Measurements from ENCODE around the gene ZNF579. TPM values are rescaled to one million over a fixed set of nuclear protein-coding genes. Genes with fewer than 3 reads are reported as not detected.
A peak's percentile ranks its signal among the peaks of the same experiment; 100 is the strongest.

Gene ZNF579
- total and polyA plus RNA-seq, 9 of the 15 experiments (the other 6 are each of a cell fraction or from before 2014, with no cell fraction given): 0.06 to 15.9 (median 1.6) TPM

DNA sequence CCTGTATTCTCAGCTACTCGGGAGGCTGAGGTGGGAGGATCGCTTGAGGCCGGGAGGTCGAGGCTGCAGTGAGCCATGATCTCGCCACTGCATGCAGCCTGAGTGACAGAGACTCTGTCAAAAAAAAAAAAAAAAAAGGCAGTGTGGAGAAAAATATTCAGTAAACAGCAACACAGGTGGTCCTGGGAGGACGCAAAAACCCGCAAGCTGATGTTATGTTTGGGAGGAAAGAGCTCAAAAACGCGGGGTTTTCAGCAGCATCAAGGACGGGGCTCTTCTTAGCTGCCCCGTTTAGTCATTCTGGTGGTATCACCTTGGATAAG, 44.3 kb upstream of the ZNF579 start (continued):
- TF ChIP-seq, protein P1, sequence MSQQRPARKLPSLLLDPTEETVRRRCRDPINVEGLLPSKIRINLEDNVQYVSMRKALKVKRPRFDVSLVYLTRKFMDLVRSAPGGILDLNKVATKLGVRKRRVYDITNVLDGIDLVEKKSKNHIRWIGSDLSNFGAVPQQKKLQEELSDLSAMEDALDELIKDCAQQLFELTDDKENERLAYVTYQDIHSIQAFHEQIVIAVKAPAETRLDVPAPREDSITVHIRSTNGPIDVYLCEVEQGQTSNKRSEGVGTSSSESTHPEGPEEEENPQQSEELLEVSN (IDR thresholded peaks at IDR 0.05; ENCODE audit: borderline replicate concordance in 1 of 2, extremely low read depth in 1 of 2, insufficient read depth in 1 of 2, insufficient read length in 1 of 2, low read depth in 1 of 2, low read length in 1 of 2, poor library complexity in 1 of 2, severe bottlenecking in 1 of 2): no peak
- TF ChIP-seq, protein P2, sequence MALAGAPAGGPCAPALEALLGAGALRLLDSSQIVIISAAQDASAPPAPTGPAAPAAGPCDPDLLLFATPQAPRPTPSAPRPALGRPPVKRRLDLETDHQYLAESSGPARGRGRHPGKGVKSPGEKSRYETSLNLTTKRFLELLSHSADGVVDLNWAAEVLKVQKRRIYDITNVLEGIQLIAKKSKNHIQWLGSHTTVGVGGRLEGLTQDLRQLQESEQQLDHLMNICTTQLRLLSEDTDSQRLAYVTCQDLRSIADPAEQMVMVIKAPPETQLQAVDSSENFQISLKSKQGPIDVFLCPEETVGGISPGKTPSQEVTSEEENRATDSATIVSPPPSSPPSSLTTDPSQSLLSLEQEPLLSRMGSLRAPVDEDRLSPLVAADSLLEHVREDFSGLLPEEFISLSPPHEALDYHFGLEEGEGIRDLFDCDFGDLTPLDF (CRISPR knock-in tag; IDR thresholded peaks at IDR 0.05): no peak
- TF ChIP-seq ZFX (CRISPR knock-in tag; IDR thresholded peaks at IDR 0.05): peak; percentile 5; the same call in 1 of the 2 replicates

DNA sequence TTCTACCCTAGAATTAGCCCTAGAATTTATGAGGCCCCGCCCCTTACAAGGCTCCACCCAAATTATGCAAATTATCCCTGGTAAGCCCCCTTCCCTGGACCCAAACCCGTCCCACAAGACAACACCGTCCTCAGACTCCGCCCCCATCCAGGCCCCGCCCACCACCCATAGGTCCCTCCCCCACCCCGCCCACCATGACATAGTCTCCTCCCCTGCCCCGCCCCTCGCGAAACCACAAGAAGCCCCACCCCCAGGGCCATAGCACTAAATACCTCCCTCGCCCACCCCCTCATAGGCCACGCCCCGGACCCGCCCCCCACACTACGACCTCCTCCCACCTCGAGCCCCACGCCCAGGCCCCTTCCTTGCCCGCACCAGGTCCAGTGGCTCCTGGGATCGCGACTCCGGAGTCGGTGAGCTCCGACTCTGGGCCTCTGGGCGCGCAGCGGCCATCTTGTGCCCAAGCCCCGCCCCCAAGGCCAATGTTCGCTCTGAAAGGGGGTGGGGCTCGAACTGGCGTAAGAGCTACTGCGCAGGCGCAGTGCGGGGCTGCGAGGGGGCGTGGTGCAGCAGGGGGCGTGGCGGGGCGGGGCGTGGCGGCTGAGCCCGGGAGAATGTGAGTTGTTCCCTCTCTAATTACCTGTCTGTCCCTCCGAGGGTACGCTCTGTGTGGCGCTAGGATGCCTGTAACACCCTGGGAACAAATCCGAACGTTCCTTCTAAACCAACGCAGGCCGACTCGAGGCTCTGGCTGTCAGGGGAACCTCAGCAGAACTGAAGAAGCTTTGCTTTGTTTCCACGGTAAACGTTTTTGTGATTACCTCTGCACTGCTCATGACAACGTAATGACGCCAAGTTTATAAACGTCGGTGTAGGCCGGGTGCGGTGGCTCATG, 43.7 kb upstream of the ZNF579 start, which contains the start of gene ZNF784:
Gene ZNF784 (minus strand): TSS at position 458 of the 895 bp plus-strand sequence. CDS start 5 bp downstream, at position 453.
- ChIA-PET POLR2A (interaction anchor here (0.6 to 3.8 kb wide), 18 partner anchors 9 to 551 kb away, joined by 3 to 18 read pairs (median 3); partner anchors contain the start of genes FIZ1, TMEM238 and ZNF865), CTCF (ENCODE audit: low intra/inter-chr PET ratio) (no interaction called here)
- FAIRE-seq (peak; percentile 92), DNase-seq (ENCODE audit: extremely low read depth in 1 of 4, low spot score in 3 of 4) (peak; percentile 95 to 97 (median 97)), ATAC-seq (peak; percentile 88)
- in situ Hi-C loops (cut with MboI) (loop anchor here (5.0 to 25.0 kb wide), 4 partner anchors 107 to 688 kb away; partner anchors contain the start of genes BRSK1, HSPBP1, TNNT1 and ZSCAN5A), intact Hi-C loops (cut with micrococcal nuclease) (no loop called here)
- H3K36me3 ChIP-seq (ENCODE audit: control insufficient read depth, insufficient read depth, low read length): peaks cover 9% of the 10 kb centered on the region; the same call in 1 of the 3 replicates
- 1% methylated on average over 48 of the region's 56 CpGs for WGBS (ENCODE audit: insufficient coverage, low coverage, missing lambda C conversion rate)
- H3K4me2 ChIP-seq (ENCODE audit: insufficient read depth, low read length): peak within 1 kb of the TSS; percentile 89
- no TSS peak for BruUV-seq (replicated peaks)
- H3K27me3 ChIP-seq (ENCODE audit: control insufficient read depth in 2 of 2, insufficient read depth in 2 of 2, low read length in 2 of 2): no peaks in the 10 kb centered on the region
- peak within 1 kb of the TSS; percentile 99 for H2AFZ ChIP-seq (ENCODE audit: low read depth, low read length)
- peaks cover 3% of the 10 kb centered on the region for H3K9me1 ChIP-seq (ENCODE audit: control insufficient read depth, insufficient read depth, low read length)
- peak within 1 kb of the TSS; percentile 67 to 95 for H3K9ac ChIP-seq (ENCODE audit: insufficient read depth in 1 of 2, low read depth in 2 of 2, low read length in 2 of 2)
- peaks cover 7% of the 10 kb centered on the region; the same call in 2 of the 3 replicates for H3K79me2 ChIP-seq (ENCODE audit: control insufficient read depth, insufficient read depth, low read length)
- peaks cover 9 to 11% of the 10 kb centered on the region in 2 experiments; a peak in 4 of 5 replicates for H3K4me1 ChIP-seq (replicated peaks in 1 of 2; ENCODE audit: control insufficient read depth in 2 of 2, insufficient read depth in 2 of 2, low read length in 2 of 2)
- H4K20me1 ChIP-seq (replicated peaks; ENCODE audit: control insufficient read depth, insufficient read depth, low read length): no peaks in the 10 kb centered on the region; the same call in 1 of the 2 replicates
- H3K27ac ChIP-seq (ENCODE audit: extremely low read depth, low read depth, low read length): peak within 1 kb of the TSS; percentile 93
- no peaks in the 10 kb centered on the region for H3K9me3 ChIP-seq (replicated peaks; ENCODE audit: control insufficient read depth, insufficient read depth, low read depth, low read length)
- peak within 1 kb of the TSS; percentile 53 for H3K4me3 ChIP-seq
- no peak for TF ChIP-seq LARP7 (IDR thresholded peaks at IDR 0.05)
- no peak for TF ChIP-seq ZNF24 (IDR thresholded peaks at IDR 0.05)
- peak; percentile 67; the same call in 1 of the 2 replicates for TF ChIP-seq LCOR (CRISPR knock-in tag; IDR thresholded peaks at IDR 0.05)
- TF ChIP-seq ZNF12 (CRISPR knock-in tag; IDR thresholded peaks at IDR 0.05): no peak
- peak; percentile 19; the same call in 1 of the 2 replicates for TF ChIP-seq CREM (IDR thresholded peaks at IDR 0.05; ENCODE audit: low read depth)
- TF ChIP-seq SMAD1 (IDR thresholded peaks at IDR 0.05; ENCODE audit: low read depth, low read length, partially characterized antibody): peak; percentile 28
- no peak for TF ChIP-seq CBFA2T2 (conservative IDR thresholded peaks at IDR 0.05)
- TF ChIP-seq, protein P3, sequence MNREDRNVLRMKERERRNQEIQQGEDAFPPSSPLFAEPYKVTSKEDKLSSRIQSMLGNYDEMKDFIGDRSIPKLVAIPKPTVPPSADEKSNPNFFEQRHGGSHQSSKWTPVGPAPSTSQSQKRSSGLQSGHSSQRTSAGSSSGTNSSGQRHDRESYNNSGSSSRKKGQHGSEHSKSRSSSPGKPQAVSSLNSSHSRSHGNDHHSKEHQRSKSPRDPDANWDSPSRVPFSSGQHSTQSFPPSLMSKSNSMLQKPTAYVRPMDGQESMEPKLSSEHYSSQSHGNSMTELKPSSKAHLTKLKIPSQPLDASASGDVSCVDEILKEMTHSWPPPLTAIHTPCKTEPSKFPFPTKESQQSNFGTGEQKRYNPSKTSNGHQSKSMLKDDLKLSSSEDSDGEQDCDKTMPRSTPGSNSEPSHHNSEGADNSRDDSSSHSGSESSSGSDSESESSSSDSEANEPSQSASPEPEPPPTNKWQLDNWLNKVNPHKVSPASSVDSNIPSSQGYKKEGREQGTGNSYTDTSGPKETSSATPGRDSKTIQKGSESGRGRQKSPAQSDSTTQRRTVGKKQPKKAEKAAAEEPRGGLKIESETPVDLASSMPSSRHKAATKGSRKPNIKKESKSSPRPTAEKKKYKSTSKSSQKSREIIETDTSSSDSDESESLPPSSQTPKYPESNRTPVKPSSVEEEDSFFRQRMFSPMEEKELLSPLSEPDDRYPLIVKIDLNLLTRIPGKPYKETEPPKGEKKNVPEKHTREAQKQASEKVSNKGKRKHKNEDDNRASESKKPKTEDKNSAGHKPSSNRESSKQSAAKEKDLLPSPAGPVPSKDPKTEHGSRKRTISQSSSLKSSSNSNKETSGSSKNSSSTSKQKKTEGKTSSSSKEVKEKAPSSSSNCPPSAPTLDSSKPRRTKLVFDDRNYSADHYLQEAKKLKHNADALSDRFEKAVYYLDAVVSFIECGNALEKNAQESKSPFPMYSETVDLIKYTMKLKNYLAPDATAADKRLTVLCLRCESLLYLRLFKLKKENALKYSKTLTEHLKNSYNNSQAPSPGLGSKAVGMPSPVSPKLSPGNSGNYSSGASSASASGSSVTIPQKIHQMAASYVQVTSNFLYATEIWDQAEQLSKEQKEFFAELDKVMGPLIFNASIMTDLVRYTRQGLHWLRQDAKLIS (CRISPR knock-in tag; IDR thresholded peaks at IDR 0.05): peak; percentile 84; the same call in 1 of the 2 replicates
- TF ChIP-seq MAZ (CRISPR knock-in tag; conservative IDR thresholded peaks at IDR 0.05 in 1 of 2, IDR thresholded peaks at IDR 0.05 in 1 of 2): peak; percentile 39 to 75; a peak in 3 of 4 replicates

Data from K562 (cell line).